GM10847 (cell line): ENCODE results near the gene TFPI.

Experiments
- POLR2A ChIP-seq: IDR thresholded peaks from 2 replicates; pipeline ENCODE4 v1.6.1; 2011; ENCODE audit not compliant: insufficient read length; ENCODE audit errors: extremely low read depth

TFPI gene

GRCh38 chr2:187493180-187493579, 61.1 kb downstream of the TFPI start:
- TF ChIP-seq POLR2A, result no peak

DNA sequence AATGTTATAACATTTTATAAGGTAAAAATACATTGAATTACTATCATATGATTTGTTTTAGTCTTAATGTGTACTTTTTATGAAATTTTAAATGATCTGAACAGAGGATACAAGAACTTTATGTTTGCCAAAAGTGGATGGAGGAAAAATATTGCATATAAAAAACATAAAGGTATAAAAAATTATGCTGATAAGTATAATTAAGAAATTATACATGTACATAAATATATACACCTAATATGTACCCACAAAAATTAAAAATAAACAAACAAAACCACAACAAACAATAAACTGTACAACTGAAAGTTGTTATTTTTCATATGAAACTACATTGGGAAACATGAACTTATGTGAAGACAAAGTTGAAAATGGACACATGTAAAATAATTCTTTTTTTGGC, 68.0 kb downstream of the TFPI start:
- no peak for TF ChIP-seq POLR2A

GRCh38 chr2:187485523-187485922, 68.7 kb downstream of the TFPI start:
- no peak for TF ChIP-seq POLR2A

GRCh38 chr2:187483537-187483936, 70.7 kb downstream of the TFPI start:
- TF ChIP-seq POLR2A, result no peak

GRCh38 chr2:187482796-187483195, 71.4 kb downstream of the TFPI start:
- no peak for TF ChIP-seq POLR2A

DNA sequence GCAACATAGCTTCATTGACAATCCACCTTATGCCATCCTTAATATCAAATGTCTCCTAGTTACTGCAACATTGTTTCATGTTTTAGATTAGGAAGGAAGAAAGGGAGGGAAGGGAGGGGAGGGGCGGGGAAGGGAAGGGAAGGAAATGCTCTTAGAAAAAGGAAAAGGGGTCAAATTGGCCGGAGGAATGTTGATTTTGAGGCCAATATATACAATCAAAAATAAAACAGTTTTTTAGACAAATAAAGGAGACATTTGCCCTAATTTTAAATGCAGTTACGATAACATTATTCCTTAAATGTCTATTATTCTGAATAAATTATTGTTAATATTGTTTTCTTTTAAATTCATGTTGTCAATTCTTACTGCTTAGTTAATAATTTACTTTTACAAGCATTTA, 72.7 kb downstream of the TFPI start:
- TF ChIP-seq POLR2A, result no peak

DNA sequence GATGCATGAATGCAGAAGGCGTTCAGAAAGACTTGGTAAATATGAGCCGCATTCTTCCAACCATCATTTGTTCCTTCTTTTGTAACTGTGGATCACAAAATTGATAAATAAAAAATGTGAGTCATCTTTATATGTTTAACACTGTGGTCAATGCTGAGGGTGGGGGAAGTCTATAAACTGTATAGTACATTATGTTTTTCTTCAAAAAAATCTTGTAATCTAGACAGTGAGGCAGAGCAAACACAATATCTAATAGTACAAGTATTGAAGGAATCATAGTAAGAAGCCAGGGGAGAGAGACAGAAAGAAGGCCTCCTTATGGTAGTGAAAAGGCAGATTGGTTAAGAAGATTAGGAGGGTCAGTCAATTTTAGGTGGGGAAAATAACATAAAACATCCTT, 75.5 kb downstream of the TFPI start:
- TF ChIP-seq POLR2A, result no peak

- TF ChIP-seq POLR2A, result no peak
These were observed 77.2 kb downstream of the TFPI start for GRCh38 chr2:187477051-187477450.

DNA sequence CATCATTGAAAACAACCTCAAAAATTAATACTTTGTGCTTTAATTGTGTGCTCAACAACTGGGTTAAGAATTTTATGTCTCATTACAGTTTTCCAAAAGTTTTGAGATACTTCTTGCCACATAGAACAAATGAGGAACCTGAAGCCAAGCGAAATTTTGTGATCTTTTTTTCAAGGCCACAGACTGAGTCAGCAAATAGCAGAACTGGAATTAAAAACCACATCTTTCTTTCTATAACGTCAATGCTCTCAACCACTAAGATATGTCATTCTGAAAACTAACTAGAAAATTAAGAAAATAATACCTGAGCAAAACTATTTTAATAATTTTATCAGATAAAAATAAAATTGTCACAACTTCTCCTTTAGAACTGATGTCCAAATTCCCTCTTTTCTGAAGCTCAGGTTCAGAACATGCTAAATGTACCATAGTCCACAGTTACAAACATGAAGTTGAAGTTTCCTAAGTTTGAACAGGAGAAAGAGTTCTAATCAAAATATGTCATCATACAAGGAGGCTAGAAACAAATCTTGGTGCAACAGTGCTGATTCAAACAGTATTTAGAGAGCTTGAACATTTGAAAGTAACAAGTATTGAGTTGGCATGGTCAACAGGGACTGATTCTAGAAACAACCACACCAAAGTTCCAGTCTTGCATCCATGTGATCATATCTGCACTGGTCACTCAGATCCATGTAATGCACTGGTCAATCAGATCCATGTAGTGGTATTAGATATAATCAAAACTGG, 78.6 kb downstream of the TFPI start:
- no peak for TF ChIP-seq POLR2A

DNA sequence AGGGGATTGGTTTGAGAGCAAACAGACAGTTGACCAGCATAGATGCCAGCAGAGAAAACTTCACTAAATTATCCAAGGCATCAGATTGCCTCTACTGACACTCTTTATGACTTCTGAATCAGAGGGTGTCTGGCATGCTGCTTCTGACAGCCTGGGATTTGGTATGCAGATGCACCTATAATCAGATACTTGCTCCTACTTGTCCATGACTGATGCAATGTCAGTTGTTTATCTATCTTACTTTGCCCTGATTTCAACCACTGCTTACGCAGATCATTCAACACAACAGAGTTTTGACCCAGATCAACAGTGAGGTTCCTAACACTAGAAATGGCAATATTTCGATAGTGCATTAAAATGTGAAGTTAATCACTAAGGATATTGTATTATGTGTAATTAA, 83.5 kb downstream of the TFPI start:
- TF ChIP-seq POLR2A, result no peak

DNA sequence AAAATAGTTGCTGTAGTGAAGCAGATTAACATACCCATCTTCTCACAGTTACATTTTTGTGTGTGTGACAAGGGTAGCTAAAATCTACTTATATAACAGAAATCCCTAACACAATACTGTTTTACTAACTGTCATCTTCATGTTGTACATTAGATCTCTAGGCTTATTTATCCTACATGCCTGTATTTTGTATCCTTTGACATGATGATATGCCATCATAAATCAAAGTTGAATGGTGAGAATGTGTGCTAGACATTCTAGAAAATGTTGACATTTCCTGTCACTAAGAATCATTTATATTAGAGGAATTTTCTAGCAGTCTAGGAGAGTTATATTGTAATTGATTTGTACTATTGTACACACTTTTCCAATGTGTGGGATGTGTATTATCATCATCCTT, 84.7 kb downstream of the TFPI start:
- TF ChIP-seq POLR2A, result no peak

- no peak for TF ChIP-seq POLR2A
These were observed 86.0 kb downstream of the TFPI start for GRCh38 chr2:187468262-187468661.

DNA sequence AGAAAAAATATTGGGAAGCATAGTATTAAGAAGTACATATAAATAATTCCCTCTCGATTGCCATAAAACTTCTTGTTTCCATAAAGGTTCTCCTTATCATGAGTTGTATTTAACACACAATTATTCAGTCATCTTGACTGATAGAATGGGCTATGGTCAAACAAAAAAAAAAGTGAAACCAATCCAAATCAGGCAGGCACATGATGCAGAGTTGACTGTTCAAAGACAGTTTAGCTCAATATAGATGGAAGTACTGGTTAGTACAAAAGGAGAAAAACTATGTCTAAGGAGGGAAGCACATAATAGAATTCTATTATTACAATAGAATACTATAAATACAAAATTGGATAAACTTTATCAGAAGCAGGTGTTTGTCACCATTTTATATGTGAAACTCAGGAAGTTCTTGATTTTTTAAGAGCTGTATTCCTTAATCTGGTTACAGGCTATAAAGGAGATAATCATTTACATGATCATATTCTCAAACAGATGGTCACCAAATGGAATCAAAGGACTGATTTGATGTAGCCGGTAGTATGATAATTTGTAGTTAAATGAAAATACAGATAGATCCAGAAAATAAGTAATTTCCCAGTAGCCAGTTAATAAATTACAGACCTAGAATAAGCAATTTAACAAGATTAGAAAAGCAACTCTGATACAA, 88.0 kb downstream of the TFPI start:
- no peak for TF ChIP-seq POLR2A

DNA sequence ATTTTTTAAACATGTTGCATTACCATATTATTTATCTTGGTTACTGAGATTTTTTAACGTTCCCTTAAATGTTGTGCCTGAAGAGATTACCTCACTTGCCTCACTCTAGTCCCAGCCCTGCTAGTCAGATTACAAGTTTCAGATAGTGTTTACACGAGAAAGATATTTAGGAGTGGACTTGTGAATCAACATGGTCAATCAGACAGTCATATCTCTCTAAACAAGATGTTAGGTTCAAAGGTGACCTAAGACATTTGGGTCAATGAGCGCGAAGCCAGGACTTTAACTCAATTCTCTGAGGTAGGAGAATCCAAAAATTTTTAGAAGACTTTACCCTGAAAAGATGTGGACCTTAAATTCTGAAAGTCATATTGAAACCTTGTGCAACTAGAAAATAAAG, 91.4 kb downstream of the TFPI start:
- TF ChIP-seq POLR2A, result no peak

DNA sequence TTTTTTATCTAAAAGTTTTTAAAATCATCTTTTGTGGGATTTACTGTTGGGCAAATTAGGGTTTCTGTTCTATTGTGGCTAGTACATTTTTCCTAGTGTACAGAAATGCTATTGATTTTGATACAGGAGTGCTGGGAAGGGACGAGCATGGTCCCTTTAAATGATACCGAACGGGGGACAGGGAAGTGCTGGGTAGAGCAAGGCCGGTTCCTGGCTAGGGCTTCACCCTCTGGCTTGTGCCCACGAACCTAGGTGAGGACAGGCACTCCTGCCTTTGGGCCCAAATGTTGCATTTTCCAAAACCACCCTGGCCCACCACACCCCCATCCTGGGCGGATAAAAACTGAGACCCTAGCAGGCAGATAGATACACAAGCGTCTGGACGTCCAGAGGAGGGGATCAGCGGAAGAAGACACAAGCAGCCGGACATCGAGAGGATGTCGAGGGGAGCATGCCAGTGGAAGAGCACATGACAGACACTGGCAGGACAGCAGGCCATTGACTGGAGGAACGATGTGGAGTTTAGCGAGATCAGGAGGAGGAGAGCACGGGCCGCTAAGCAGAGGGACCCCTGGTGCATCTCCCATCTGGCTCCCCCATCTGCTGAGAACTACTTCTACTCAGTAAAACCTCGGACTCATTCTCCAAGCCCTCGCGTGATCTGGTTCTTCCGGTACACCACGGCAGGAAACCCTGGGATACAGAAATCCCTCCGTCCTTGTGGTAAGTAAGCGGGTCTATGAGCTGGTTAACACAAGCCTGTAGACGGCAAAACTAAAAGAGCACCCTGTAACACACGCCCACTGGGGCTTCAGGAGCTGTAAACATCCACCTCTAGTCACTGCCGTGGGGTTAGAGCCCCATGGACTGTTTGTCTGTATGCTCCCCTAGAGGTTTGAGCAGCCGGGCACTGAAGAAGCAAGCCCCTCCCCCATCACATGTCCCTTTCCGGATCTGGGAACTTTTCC, 92.7 kb downstream of the TFPI start:
- TF ChIP-seq POLR2A, result no peak

GRCh38 chr2:187459256-187459655, 95.0 kb downstream of the TFPI start:
- TF ChIP-seq POLR2A, result no peak
